PFSK-1 (cell line): ENCODE results near the gene FAM47C.

Experiments
- POLR2AphosphoS5 ChIP-seq: IDR thresholded peaks from 2 replicates; pipeline ENCODE4 v1.6.1; 2012; ENCODE audit warnings: low read depth, mild to moderate bottlenecking, control low read depth, low read length, moderate library complexity
- SIN3A ChIP-seq: IDR thresholded peaks from 2 replicates; pipeline ENCODE4 v1.6.1; 2012; ENCODE audit warnings: mild to moderate bottlenecking, low read length, moderate library complexity, borderline replicate concordance; ENCODE audit not compliant: insufficient read depth
- TAF1 ChIP-seq: IDR thresholded peaks from 2 replicates; pipeline ENCODE4 v1.6.1; 2012; ENCODE audit warnings: low read length, control low read depth, borderline replicate concordance; ENCODE audit not compliant: insufficient read depth
- TF ChIP-seq, protein P1 (sequence below), 2 experiments: IDR thresholded peaks; 2 replicates each; pipeline versions ENCODE4 v1.6.1 to v1.8.0; 2011 to 2012; ENCODE audit warnings: low read depth in 2 of 2, low read length in 2 of 2, control low read depth in 1 of 2, inconsistent platforms in 1 of 2, mild to moderate bottlenecking in 1 of 2, moderate library complexity in 1 of 2; ENCODE audit not compliant: insufficient read depth in 1 of 2

DNA sequence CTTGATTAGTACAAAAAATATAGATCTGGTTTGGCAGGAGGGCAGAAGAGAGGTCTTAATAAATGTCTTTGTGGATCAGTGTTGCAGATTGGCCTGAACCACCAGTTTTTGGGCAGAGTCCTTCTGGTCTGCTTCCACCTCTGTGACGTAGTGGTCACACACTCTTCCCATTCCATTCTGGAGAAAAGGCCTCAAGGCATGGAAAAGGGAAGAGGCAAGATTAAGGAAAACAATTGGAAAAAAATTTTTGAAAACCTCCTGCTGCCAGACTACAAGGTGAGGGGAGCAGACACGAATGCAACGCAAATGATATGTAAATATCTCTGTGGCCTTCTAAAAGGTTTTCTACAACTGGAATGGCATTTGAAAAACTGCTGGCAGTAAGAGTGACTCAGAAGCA lies 24.3 kb upstream of the FAM47C start:
- TF ChIP-seq POLR2AphosphoS5 = no peak
- TF ChIP-seq, protein P1, sequence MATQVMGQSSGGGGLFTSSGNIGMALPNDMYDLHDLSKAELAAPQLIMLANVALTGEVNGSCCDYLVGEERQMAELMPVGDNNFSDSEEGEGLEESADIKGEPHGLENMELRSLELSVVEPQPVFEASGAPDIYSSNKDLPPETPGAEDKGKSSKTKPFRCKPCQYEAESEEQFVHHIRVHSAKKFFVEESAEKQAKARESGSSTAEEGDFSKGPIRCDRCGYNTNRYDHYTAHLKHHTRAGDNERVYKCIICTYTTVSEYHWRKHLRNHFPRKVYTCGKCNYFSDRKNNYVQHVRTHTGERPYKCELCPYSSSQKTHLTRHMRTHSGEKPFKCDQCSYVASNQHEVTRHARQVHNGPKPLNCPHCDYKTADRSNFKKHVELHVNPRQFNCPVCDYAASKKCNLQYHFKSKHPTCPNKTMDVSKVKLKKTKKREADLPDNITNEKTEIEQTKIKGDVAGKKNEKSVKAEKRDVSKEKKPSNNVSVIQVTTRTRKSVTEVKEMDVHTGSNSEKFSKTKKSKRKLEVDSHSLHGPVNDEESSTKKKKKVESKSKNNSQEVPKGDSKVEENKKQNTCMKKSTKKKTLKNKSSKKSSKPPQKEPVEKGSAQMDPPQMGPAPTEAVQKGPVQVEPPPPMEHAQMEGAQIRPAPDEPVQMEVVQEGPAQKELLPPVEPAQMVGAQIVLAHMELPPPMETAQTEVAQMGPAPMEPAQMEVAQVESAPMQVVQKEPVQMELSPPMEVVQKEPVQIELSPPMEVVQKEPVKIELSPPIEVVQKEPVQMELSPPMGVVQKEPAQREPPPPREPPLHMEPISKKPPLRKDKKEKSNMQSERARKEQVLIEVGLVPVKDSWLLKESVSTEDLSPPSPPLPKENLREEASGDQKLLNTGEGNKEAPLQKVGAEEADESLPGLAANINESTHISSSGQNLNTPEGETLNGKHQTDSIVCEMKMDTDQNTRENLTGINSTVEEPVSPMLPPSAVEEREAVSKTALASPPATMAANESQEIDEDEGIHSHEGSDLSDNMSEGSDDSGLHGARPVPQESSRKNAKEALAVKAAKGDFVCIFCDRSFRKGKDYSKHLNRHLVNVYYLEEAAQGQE (IDR thresholded peaks at IDR 0.05; ENCODE audit: insufficient read depth in 1 of 2, low read depth in 2 of 2, low read length in 2 of 2) = no peak
- TF ChIP-seq TAF1 = no peak
- no peak for TF ChIP-seq SIN3A
